GM23338 (cell line): ENCODE results near the gene ANKRD44.

Source experiments
- CREB1 ChIP-seq: fragments of 250-450 bp; sonication (Bioruptor Pico); IDR thresholded peaks from 2 replicates; pipeline ENCODE4 v1.5.0; 2020; ENCODE audit warnings: low read depth, mild to moderate bottlenecking, moderate library complexity
- CTCF ChIP-seq, 2 experiments: fragments of 200-600 bp in 1 of 2; sonication (generic) in 1 of 2; conservative IDR thresholded peaks; 2 replicates each; pipeline versions ENCODE4 v1.5.1 to v1.6.1; 2016 to 2017; ENCODE audit warnings: antibody characterized with exemption in 2 of 2, low read depth in 2 of 2, mild to moderate bottlenecking in 2 of 2, moderate library complexity in 1 of 2
- EZH2 ChIP-seq: fragments of 200-600 bp; sonication (generic); IDR thresholded peaks from one replicate; pipeline ENCODE4 v1.8.0; 2017; ENCODE audit warnings: antibody characterized with exemption, mild to moderate bottlenecking, low read depth; ENCODE audit not compliant: unreplicated experiment
- JUNB ChIP-seq: IDR thresholded peaks from one replicate; pipeline ENCODE4 v1.6.1; 2016; ENCODE audit warnings: antibody characterized with exemption; ENCODE audit not compliant: unreplicated experiment
- POLR2AphosphoS5 ChIP-seq: IDR thresholded peaks from 2 replicates; pipeline ENCODE4 v1.6.1; 2016; ENCODE audit warnings: antibody characterized with exemption, low read depth
- REST ChIP-seq: IDR thresholded peaks from one replicate; pipeline ENCODE4 v1.6.1; 2018; ENCODE audit warnings: antibody characterized with exemption; ENCODE audit not compliant: unreplicated experiment
- STAT1 ChIP-seq: IDR thresholded peaks from one replicate; pipeline ENCODE4 v1.6.1; 2016; ENCODE audit warnings: antibody characterized with exemption; ENCODE audit not compliant: unreplicated experiment

GRCh38 chr2:197149546-197149945 lies 161.0 kb downstream of the ANKRD44 start:
- no peak for TF ChIP-seq REST
- no peak for TF ChIP-seq CTCF (conservative IDR thresholded peaks at IDR 0.05; ENCODE audit: low read depth in 2 of 2)
- TF ChIP-seq EZH2: no peak
- TF ChIP-seq POLR2AphosphoS5: no peak
- no peak for TF ChIP-seq JUNB
- no peak for TF ChIP-seq CREB1 (CRISPR knock-in tag)
- TF ChIP-seq STAT1: no peak
